Liver (tissue), 9 donors: ENCODE measurements around the gene SLC9A4. TPM values are rescaled to one million over a fixed set of nuclear protein-coding genes. Genes with fewer than 3 reads are reported as not detected.

Source experiments
- DNase-seq: peaks from one replicate; pipeline ENCODE4 v3.0.0-alpha.2; 2017; ENCODE audit warnings: low spot score
- H3K27ac ChIP-seq, 2 donors: one replicate each; pipeline ENCODE4 v1.7.0; 2013; ENCODE audit warnings: inconsistent platforms in 2 of 2, low read length in 2 of 2, control low read depth in 1 of 2, low read depth in 1 of 2, mild to moderate bottlenecking in 1 of 2
- H3K27me3 ChIP-seq, 4 donors: one replicate each; pipeline versions ENCODE4 v1.6.1 to v1.7.0; 2013; ENCODE audit warnings: low read length in 3 of 4, inconsistent platforms in 1 of 4, mild to moderate bottlenecking in 1 of 4, moderate library complexity in 1 of 4; ENCODE audit not compliant: control insufficient read depth in 4 of 4, insufficient read depth in 4 of 4
- H3K36me3 ChIP-seq, 4 donors: one replicate each; pipeline versions ENCODE4 v1.6.1 to v1.7.0; 2013; ENCODE audit warnings: low read length in 3 of 4, mild to moderate bottlenecking in 3 of 4, low read depth in 1 of 4, moderate library complexity in 1 of 4; ENCODE audit not compliant: control insufficient read depth in 4 of 4, insufficient read depth in 3 of 4
- H3K4me1 ChIP-seq, 4 donors: one replicate each; pipeline versions ENCODE4 v1.6.1 to v1.7.0; 2013; ENCODE audit warnings: low read length in 3 of 4, mild to moderate bottlenecking in 3 of 4, moderate library complexity in 1 of 4; ENCODE audit not compliant: control insufficient read depth in 4 of 4, insufficient read depth in 4 of 4
- H3K4me3 ChIP-seq, 3 donors: one replicate each; pipeline versions ENCODE4 v1.6.1 to v1.7.0; 2013; ENCODE audit warnings: low read length in 3 of 3, control low read depth in 1 of 3, low read depth in 1 of 3, mild to moderate bottlenecking in 1 of 3
- H3K9ac ChIP-seq, 2 donors: one replicate each; pipeline ENCODE4 v1.7.0; 2013; ENCODE audit warnings: low read length in 2 of 2, mild to moderate bottlenecking in 2 of 2, moderate library complexity in 2 of 2, control low read depth in 1 of 2, low read depth in 1 of 2
- H3K9me3 ChIP-seq, 4 donors: one replicate each; pipeline versions ENCODE4 v1.6.1 to v1.7.0; 2013; ENCODE audit warnings: low read length in 3 of 4; ENCODE audit not compliant: control insufficient read depth in 4 of 4
- ATF3 ChIP-seq: IDR thresholded peaks from 2 replicates; pipeline ENCODE4 v1.6.1; 2016; ENCODE audit warnings: antibody characterized with exemption
- EGR1 ChIP-seq, 2 donors: IDR thresholded peaks; 2 replicates each; pipeline ENCODE4 v1.6.1; 2016 to 2018; ENCODE audit warnings: antibody characterized with exemption in 2 of 2, low read depth in 2 of 2
- FOXA2 ChIP-seq: IDR thresholded peaks from 2 replicates; pipeline ENCODE4 v1.6.1; 2016; ENCODE audit warnings: antibody characterized with exemption
- HNF4A ChIP-seq, 2 donors: conservative IDR thresholded peaks; 2 replicates each; pipeline ENCODE4 v1.6.1; 2016; ENCODE audit warnings: antibody characterized with exemption in 2 of 2, mild to moderate bottlenecking in 2 of 2
- JUND ChIP-seq, 2 donors: IDR thresholded peaks; 2 replicates each; pipeline ENCODE4 v1.6.1; 2016; ENCODE audit warnings: antibody characterized with exemption in 2 of 2
- SP1 ChIP-seq: IDR thresholded peaks from 2 replicates; pipeline ENCODE4 v1.6.1; 2018; ENCODE audit warnings: antibody characterized with exemption, mild to moderate bottlenecking
- TAF1 ChIP-seq: conservative IDR thresholded peaks from 2 replicates; pipeline ENCODE4 v1.6.1; 2016; ENCODE audit warnings: antibody characterized with exemption, mild to moderate bottlenecking
- WGBS: extraction: QIAGEN DNeasy Blood & Tissue Kit; methylation state at CpG from one replicate; pipeline ENCODE4 v1.1.7; 2013; 5-methylcytosine and 5-hydroxymethylcytosine counted together
- polyA plus RNA-seq, 2 donors: library from polyadenylated mRNA; stranded (reverse) in 1 of 2; unstranded in 1 of 2; fragments of 200-250 nt in 1 of 2; fragments of >200 nt in 1 of 2; fragmentation: Nextera tagmentation in 1 of 2; extraction: Ambion mirVana in 1 of 2; gene quantifications; one replicate each; pipeline versions ENCODE4 v1.2.1 to v1.2.3, GENCODE V29; 2013 to 2015
- total RNA-seq, 2 donors: library from RNA; depleted of rRNA; stranded (reverse); fragments of >200 nt; gene quantifications; one replicate each; pipeline ENCODE4 v1.2.3, GENCODE V29; 2014
- TF ChIP-seq, protein P1 (sequence below): IDR thresholded peaks from 2 replicates; pipeline ENCODE4 v1.6.1; 2016; ENCODE audit warnings: antibody characterized with exemption, mild to moderate bottlenecking
- TF ChIP-seq, protein P2 (sequence below): IDR thresholded peaks from 2 replicates; pipeline ENCODE4 v1.6.1; 2016; ENCODE audit warnings: antibody characterized with exemption
- TF ChIP-seq, protein P3 (sequence below): fragments of 150-350 bp; IDR thresholded peaks from 2 replicates; pipeline ENCODE4 v1.5.1; 2017; ENCODE audit warnings: improper control_type of control experiment, low read depth, low read length; ENCODE audit not compliant: missing input control
- donor health status: healthy.
- donor health status: healthy.
- donor health status: healthy.
- donor health status: healthy.
- donor health status: healthy.

SLC9A4 gene
- total and polyA plus RNA-seq, 4 donors: not detected

DNA sequence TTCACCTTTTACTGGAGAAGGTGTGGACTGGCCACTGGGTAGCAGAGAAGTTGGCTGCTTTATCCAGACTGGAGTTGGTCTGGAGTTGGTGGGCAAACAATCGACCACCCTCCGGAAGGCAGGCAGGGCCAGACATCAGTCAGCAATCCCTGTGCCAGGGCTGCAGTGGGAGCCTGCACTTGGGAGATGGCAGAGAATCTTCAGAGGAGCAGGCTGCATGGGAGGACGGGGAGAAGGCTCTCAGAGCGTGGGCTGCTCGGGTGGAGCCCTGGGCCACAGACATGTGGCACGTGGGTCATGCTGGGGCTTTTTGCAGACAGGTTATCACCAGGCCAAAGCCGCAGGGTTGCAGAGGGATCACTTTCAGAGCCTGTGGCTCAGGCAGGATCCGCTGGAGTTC lies 29.6 kb downstream of the SLC9A4 start:
- Histone ChIP-seq H3K27ac (no peak overlapping the region), H3K9ac (no peak overlapping the region), H3K27me3 (no peaks in the 10 kb centered on the region), H3K4me1 (no peaks in the 10 kb centered on the region), H3K4me3 (no peak overlapping the region), H3K36me3 (no peaks in the 10 kb centered on the region), H3K9me3 (no peaks in the 10 kb centered on the region)
- TF ChIP-seq, protein P1, sequence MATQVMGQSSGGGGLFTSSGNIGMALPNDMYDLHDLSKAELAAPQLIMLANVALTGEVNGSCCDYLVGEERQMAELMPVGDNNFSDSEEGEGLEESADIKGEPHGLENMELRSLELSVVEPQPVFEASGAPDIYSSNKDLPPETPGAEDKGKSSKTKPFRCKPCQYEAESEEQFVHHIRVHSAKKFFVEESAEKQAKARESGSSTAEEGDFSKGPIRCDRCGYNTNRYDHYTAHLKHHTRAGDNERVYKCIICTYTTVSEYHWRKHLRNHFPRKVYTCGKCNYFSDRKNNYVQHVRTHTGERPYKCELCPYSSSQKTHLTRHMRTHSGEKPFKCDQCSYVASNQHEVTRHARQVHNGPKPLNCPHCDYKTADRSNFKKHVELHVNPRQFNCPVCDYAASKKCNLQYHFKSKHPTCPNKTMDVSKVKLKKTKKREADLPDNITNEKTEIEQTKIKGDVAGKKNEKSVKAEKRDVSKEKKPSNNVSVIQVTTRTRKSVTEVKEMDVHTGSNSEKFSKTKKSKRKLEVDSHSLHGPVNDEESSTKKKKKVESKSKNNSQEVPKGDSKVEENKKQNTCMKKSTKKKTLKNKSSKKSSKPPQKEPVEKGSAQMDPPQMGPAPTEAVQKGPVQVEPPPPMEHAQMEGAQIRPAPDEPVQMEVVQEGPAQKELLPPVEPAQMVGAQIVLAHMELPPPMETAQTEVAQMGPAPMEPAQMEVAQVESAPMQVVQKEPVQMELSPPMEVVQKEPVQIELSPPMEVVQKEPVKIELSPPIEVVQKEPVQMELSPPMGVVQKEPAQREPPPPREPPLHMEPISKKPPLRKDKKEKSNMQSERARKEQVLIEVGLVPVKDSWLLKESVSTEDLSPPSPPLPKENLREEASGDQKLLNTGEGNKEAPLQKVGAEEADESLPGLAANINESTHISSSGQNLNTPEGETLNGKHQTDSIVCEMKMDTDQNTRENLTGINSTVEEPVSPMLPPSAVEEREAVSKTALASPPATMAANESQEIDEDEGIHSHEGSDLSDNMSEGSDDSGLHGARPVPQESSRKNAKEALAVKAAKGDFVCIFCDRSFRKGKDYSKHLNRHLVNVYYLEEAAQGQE: no peak
- TF ChIP-seq, protein P2, sequence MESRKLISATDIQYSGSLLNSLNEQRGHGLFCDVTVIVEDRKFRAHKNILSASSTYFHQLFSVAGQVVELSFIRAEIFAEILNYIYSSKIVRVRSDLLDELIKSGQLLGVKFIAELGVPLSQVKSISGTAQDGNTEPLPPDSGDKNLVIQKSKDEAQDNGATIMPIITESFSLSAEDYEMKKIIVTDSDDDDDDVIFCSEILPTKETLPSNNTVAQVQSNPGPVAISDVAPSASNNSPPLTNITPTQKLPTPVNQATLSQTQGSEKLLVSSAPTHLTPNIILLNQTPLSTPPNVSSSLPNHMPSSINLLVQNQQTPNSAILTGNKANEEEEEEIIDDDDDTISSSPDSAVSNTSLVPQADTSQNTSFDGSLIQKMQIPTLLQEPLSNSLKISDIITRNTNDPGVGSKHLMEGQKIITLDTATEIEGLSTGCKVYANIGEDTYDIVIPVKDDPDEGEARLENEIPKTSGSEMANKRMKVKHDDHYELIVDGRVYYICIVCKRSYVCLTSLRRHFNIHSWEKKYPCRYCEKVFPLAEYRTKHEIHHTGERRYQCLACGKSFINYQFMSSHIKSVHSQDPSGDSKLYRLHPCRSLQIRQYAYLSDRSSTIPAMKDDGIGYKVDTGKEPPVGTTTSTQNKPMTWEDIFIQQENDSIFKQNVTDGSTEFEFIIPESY: no peak
- TF ChIP-seq JUND (IDR thresholded peaks at IDR 0.05) (no peak), HNF4A (conservative IDR thresholded peaks at IDR 0.05) (no peak), ATF3 (no peak)
- DNase-seq: no peak
- 86% methylated on average over 8 of the region's 8 CpGs for WGBS

DNA sequence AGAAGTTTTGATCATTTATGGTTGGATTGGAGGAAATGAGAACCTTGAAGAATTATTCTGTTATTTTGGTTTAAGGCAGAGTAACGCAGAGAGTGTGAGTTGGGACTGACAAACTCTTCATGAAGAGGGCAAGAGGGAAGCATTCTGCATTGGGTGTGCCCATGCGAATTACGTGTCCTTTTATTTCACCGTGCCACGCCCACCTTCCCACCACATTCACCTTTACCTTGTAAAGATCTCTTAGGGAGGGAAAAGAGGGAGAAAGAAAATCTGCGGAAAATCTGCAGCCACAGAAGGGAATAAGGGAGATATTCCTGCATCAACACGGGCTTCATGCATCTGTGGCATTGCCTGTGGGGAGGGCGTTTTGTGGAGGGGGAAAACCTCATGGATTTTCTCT lies 31.8 kb downstream of the SLC9A4 start:
- no peak for TF ChIP-seq EGR1 (IDR thresholded peaks at IDR 0.05; ENCODE audit: low read depth in 2 of 2)
- TF ChIP-seq FOXA2: no peak
- TF ChIP-seq, protein P3, sequence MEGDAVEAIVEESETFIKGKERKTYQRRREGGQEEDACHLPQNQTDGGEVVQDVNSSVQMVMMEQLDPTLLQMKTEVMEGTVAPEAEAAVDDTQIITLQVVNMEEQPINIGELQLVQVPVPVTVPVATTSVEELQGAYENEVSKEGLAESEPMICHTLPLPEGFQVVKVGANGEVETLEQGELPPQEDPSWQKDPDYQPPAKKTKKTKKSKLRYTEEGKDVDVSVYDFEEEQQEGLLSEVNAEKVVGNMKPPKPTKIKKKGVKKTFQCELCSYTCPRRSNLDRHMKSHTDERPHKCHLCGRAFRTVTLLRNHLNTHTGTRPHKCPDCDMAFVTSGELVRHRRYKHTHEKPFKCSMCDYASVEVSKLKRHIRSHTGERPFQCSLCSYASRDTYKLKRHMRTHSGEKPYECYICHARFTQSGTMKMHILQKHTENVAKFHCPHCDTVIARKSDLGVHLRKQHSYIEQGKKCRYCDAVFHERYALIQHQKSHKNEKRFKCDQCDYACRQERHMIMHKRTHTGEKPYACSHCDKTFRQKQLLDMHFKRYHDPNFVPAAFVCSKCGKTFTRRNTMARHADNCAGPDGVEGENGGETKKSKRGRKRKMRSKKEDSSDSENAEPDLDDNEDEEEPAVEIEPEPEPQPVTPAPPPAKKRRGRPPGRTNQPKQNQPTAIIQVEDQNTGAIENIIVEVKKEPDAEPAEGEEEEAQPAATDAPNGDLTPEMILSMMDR: no peak
- no peak for TF ChIP-seq JUND (IDR thresholded peaks at IDR 0.05)
- TF ChIP-seq TAF1: no peak
- TF ChIP-seq SP1: no peak
- TF ChIP-seq, protein P2: no peak
- Histone ChIP-seq H3K36me3 (no peaks in the 10 kb centered on the region), H3K27ac (no peak overlapping the region), H3K9me3 (no peaks in the 10 kb centered on the region), H3K27me3 (no peaks in the 10 kb centered on the region), H3K9ac (no peak overlapping the region), H3K4me1 (no peaks in the 10 kb centered on the region), H3K4me3 (no peak overlapping the region)
- DNase-seq: no peak
- 74% methylated on average over 8 of the region's 8 CpGs for WGBS
